Neural progenitor cell (in vitro differentiated cells): ENCODE measurements around the gene ROR2. TPM values are rescaled to one million over a fixed set of nuclear protein-coding genes. Genes with fewer than 3 reads are reported as not detected.

Experiments
- DNase-seq: peaks from one replicate; pipeline ENCODE4 v3.0.0-alpha.2; 2016; ENCODE audit warnings: low spot score
- H2AFZ ChIP-seq: fragments of 200-600 bp; sonication (generic); replicated peaks from 2 replicates; pipeline ENCODE4 v1.6.1; 2016; ENCODE audit warnings: antibody characterized with exemption
- H3F3A ChIP-seq: fragments of 200-600 bp; sonication (generic); 2 replicates; pipeline ENCODE4 v1.6.1; 2016; ENCODE audit warnings: antibody characterized with exemption, low read depth
- H3K27ac ChIP-seq: fragments of 200-600 bp; sonication (generic); 2 replicates; pipeline ENCODE4 v1.5.1; 2016; ENCODE audit warnings: mild to moderate bottlenecking
- H3K27me3 ChIP-seq: fragments of 200-600 bp; sonication (generic); 2 replicates; pipeline ENCODE4 v1.6.1; 2016; ENCODE audit warnings: mild to moderate bottlenecking, moderate library complexity
- H3K36me3 ChIP-seq: fragments of 200-600 bp; sonication (generic); 2 replicates; pipeline ENCODE4 v1.5.1; 2016
- H3K4me1 ChIP-seq: fragments of 200-600 bp; sonication (generic); 2 replicates; pipeline ENCODE4 v1.6.1; 2016; ENCODE audit warnings: mixed run types
- H3K4me2 ChIP-seq: fragments of 200-600 bp; sonication (generic); 2 replicates; pipeline ENCODE4 v1.6.1; 2016
- H3K4me3 ChIP-seq: fragments of 200-600 bp; sonication (generic); 2 replicates; pipeline ENCODE4 v1.5.1; 2016
- H3K79me2 ChIP-seq: fragments of 200-600 bp; sonication (generic); 2 replicates; pipeline ENCODE4 v1.6.1; 2016; ENCODE audit warnings: low read depth
- H3K9ac ChIP-seq: fragments of 200-600 bp; sonication (generic); 2 replicates; pipeline ENCODE4 v1.6.1; 2016
- H3K9me3 ChIP-seq: fragments of 200-600 bp; sonication (generic); 2 replicates; pipeline ENCODE4 v1.5.1; 2016; ENCODE audit warnings: low read depth
- H4K20me1 ChIP-seq: fragments of 200-600 bp; sonication (generic); 2 replicates; pipeline ENCODE4 v1.6.1; 2016; ENCODE audit warnings: low read depth
- H3K27ac Mint-ChIP-seq: 3 replicates; pipeline ENCODE4 v1.8.0; 2021; ENCODE audit warnings: mixed read lengths
- H3K27me3 Mint-ChIP-seq: 2 replicates; pipeline ENCODE4 v1.8.0; 2022; ENCODE audit warnings: low read depth, mild to moderate bottlenecking, inconsistent platforms, moderate library complexity, mixed read lengths; ENCODE audit not compliant: insufficient read depth
- H3K36me3 Mint-ChIP-seq: 3 replicates; pipeline ENCODE4 v1.8.0; 2021; ENCODE audit warnings: mixed read lengths
- H3K4me1 Mint-ChIP-seq: 3 replicates; pipeline ENCODE4 v1.8.0; 2021; ENCODE audit warnings: mixed read lengths
- H3K4me3 Mint-ChIP-seq: 3 replicates; pipeline ENCODE4 v1.8.0; 2021; ENCODE audit warnings: mild to moderate bottlenecking, moderate library complexity, mixed read lengths
- H3K9me3 Mint-ChIP-seq: 3 replicates; pipeline ENCODE4 v1.8.0; 2020; ENCODE audit warnings: mixed read lengths
- EZH2 ChIP-seq: fragments of 200-600 bp; sonication (generic); IDR thresholded peaks from 2 replicates; pipeline ENCODE4 v1.6.1; 2017; ENCODE audit warnings: antibody characterized with exemption, mild to moderate bottlenecking, moderate library complexity
- EZH2phosphoT487 ChIP-seq: fragments of 200-600 bp; sonication (generic); IDR thresholded peaks from 2 replicates; pipeline ENCODE4 v1.6.1; 2017; ENCODE audit warnings: antibody characterized with exemption
- total RNA-seq: library from RNA; depleted of rRNA; stranded (reverse); fragments of >200 nt; gene quantifications from 2 replicates; pipeline ENCODE4 v1.2.3, GENCODE V29; 2015; ENCODE audit warnings: low replicate concordance
- TF ChIP-seq, protein P1 (sequence below): fragments of 200-600 bp; sonication (generic); IDR thresholded peaks from 2 replicates; pipeline ENCODE4 v1.5.1; 2017; ENCODE audit warnings: antibody characterized with exemption, mild to moderate bottlenecking

The ROR2 gene
- total RNA-seq, 1 donor from 2014 or later, result 20.1 TPM

DNA sequence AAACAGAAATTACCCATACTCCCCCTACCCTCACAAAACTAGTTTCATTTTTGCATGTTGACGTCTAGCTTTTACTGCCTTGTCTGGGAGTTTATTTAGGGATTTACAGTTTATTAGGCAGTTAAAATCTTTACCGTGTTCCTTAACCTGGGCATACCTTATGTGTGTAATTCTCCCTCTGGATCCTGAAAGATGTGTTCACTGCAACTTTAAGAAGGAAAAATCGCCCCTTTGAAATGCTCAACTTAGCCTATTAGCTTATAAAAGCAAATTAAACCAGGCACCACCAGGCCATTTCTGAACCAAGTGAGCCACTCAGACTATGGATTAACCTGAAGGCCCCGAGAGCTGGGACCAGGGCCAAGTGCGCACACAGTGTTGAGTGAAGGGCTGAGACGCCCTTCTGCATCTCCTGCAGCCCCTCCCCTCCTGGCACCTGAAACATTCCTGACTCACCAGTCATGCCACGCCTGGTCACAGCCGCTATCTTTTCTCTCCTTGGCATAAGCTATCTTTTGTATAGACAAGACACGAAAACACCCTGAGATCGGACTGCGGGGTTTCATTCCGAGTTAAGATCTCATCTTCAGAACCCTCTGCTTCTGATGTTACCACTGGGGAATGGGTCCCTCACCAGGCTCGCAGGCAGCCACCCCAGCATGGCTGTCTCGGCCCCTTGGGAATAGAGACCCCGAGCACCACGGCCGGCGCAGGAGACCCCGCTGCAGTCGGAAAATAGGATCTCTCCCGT, 111.9 kb downstream of the ROR2 start:
- Histone ChIP-seq H3K4me1 (peaks cover 43% of the 10 kb centered on the region), H3K9me3 (no peaks in the 10 kb centered on the region), H3K79me2 (peaks cover 70% of the 10 kb centered on the region), H3K36me3 (no peaks in the 10 kb centered on the region), H3K9ac (no peak overlapping the region), H4K20me1 (peaks cover 89% of the 10 kb centered on the region), H3K4me2 (no peak overlapping the region), H3K27me3 (no peaks in the 10 kb centered on the region), H3F3A (no peaks in the 10 kb centered on the region), H2AFZ (no peak overlapping the region), H3K27ac (no peak overlapping the region), H3K4me3 (no peak overlapping the region)
- Mint-ChIP-seq H3K9me3 (no peaks in the 10 kb centered on the region), H3K27ac (peak overlapping the region; percentile 32), H3K27me3 (peaks cover 5% of the 10 kb centered on the region), H3K4me1 (peaks cover 92% of the 10 kb centered on the region), H3K36me3 (peaks cover 3% of the 10 kb centered on the region), H3K4me3 (no peak overlapping the region)
- TF ChIP-seq EZH2 (no peak), EZH2phosphoT487 (no peak)
- TF ChIP-seq, protein P1, sequence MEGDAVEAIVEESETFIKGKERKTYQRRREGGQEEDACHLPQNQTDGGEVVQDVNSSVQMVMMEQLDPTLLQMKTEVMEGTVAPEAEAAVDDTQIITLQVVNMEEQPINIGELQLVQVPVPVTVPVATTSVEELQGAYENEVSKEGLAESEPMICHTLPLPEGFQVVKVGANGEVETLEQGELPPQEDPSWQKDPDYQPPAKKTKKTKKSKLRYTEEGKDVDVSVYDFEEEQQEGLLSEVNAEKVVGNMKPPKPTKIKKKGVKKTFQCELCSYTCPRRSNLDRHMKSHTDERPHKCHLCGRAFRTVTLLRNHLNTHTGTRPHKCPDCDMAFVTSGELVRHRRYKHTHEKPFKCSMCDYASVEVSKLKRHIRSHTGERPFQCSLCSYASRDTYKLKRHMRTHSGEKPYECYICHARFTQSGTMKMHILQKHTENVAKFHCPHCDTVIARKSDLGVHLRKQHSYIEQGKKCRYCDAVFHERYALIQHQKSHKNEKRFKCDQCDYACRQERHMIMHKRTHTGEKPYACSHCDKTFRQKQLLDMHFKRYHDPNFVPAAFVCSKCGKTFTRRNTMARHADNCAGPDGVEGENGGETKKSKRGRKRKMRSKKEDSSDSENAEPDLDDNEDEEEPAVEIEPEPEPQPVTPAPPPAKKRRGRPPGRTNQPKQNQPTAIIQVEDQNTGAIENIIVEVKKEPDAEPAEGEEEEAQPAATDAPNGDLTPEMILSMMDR, result no peak
- DNase-seq, result no peak

DNA sequence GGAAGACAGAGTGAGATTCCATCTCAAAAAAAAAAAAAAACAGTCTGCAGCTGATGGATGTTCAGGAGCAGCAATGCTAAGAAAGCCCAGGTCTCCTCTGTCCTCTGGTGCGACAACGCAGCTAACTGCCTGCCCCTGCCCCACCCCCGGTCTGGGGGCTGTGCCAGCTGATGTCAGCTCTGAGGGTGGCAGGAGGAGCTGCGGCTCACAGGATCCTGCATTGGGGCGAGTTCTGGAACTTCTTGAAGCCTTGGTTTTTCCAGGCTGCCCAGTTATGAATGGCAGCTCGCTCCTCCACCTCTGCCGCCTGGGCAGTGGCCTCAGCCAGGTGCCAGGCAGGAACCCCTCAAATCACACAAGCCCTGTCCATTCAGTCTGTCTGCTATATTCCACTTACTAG, 113.5 kb downstream of the ROR2 start:
- Mint-ChIP-seq H3K36me3 (peaks cover 3% of the 10 kb centered on the region), H3K4me3 (no peak overlapping the region), H3K27me3 (peaks cover 5% of the 10 kb centered on the region), H3K4me1 (peaks cover 80% of the 10 kb centered on the region), H3K9me3 (no peaks in the 10 kb centered on the region), H3K27ac (peak overlapping the region; percentile 85)
- peaks cover 79% of the 10 kb centered on the region for H4K20me1 ChIP-seq
- DNase-seq, result no peak
- peaks cover 37% of the 10 kb centered on the region for H3K4me1 ChIP-seq
- H3K36me3 ChIP-seq, result no peaks in the 10 kb centered on the region
- H3K4me3 ChIP-seq, result no peak overlapping the region
- H3K79me2 ChIP-seq, result peaks cover 69% of the 10 kb centered on the region
- TF ChIP-seq EZH2phosphoT487, result no peak
- no peak for TF ChIP-seq EZH2
- TF ChIP-seq, protein P1, result no peak
- H2AFZ ChIP-seq, result no peak overlapping the region
- H3K9me3 ChIP-seq, result no peaks in the 10 kb centered on the region
- H3K9ac ChIP-seq, result no peak overlapping the region
- no peak overlapping the region for H3K4me2 ChIP-seq
- H3K27ac ChIP-seq, result no peak overlapping the region
- H3F3A ChIP-seq, result no peaks in the 10 kb centered on the region
- no peaks in the 10 kb centered on the region for H3K27me3 ChIP-seq

DNA sequence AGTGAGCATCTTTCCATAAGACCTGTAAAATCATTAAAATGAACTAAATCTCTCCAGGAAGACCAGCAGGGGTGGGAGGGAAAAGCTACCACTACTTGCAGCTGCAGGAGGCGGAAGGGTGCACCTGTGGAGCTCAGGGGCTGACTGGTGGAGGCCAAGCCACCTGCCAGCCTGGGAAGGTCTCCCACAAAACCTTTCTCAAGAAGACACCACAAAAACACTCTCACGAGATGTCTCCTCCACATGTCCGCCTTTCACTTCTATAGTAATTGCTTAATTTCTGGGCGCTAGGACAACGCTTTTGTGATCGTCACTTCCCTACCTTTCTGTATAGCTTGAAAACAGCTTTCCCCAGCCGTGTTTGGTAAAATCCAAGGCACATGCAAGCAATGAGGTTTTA, 114.4 kb downstream of the ROR2 start:
- Histone ChIP-seq H3K4me2 (no peak overlapping the region), H4K20me1 (peaks cover 73% of the 10 kb centered on the region), H3K4me1 (peaks cover 37% of the 10 kb centered on the region), H3K36me3 (no peaks in the 10 kb centered on the region), H3K9ac (no peak overlapping the region), H3K27ac (no peak overlapping the region), H3K9me3 (no peaks in the 10 kb centered on the region), H3K79me2 (peaks cover 72% of the 10 kb centered on the region), H2AFZ (no peak overlapping the region), H3K27me3 (no peaks in the 10 kb centered on the region), H3F3A (no peaks in the 10 kb centered on the region), H3K4me3 (no peak overlapping the region)
- Mint-ChIP-seq H3K27me3 (peaks cover 5% of the 10 kb centered on the region), H3K36me3 (peaks cover 3% of the 10 kb centered on the region), H3K9me3 (no peaks in the 10 kb centered on the region), H3K4me3 (peak overlapping the region; percentile 25), H3K27ac (peak overlapping the region; percentile 43), H3K4me1 (peaks cover 71% of the 10 kb centered on the region)
- TF ChIP-seq EZH2 (no peak), EZH2phosphoT487 (no peak)
- TF ChIP-seq, protein P1, result no peak
- no peak for DNase-seq
